ENCODE data around the gene NOP10.

DNA sequence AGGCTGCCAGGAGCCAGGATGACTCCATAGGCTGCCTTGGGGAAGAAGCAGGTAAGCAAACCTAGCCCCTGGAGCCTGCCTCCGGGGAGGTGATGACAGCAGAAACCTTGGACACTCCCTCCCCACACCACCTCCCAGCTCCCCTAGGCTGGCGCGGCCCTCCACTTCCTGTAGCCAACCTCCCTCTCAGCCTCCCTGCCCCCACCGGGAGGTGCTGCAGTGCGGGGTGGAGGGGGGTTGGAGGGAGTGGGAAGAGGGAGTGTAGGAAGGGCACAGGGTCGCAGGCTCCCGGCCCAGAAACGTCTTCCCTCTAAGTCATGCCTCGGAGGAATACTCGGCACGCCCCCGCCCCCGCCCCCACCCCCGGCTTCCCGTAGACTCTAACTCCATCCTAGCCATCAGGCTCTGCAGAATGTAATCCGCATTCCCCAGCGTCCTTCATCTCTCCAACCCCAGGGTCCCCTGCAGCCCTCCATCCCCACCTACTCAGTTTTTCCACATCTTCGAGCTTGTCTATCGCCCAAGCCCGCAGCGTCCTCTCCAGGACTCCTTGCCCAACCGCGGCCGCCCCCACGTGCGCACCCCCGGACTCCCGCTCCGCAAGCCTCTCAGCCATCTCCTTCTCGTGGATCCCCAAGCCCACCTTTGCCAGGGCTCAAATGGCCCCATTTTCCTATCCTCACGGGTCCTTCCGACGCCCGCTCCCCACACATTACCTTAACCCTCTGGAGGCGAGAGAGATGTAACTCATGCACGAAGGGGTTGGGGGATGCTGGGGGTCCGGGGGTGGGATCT, 23.5 kb upstream of the NOP10 start:
- TF ChIP-seq CTCF (IDR thresholded peaks at IDR 0.05) (no peak), EZH2 (IDR thresholded peaks at IDR 0.05; ENCODE audit: borderline replicate concordance, insufficient read depth, low read depth, low read length, poor library complexity, severe bottlenecking) (no peak)
